SK-N-SH (cell line): ENCODE measurements around the gene ARAP2. TPM values are rescaled to one million over a fixed set of nuclear protein-coding genes. Genes with fewer than 3 reads are reported as not detected.

ENCODE experiments used
- CTCF ChIA-PET: fragments of 300-600, 350-600 bp; formaldehyde crosslinking; extraction: SDS; loops from one replicate; lab custom pipeline; 2021; lab: Yijun Ruan, JAX
- POLR2A ChIA-PET: fragments of 350-600 bp; sonication (Branson Sonifier 250); formaldehyde crosslinking; extraction: SDS; loops from one replicate; lab custom pipeline; 2020; ENCODE audit warnings: antibody characterized with exemption, inconsistent platforms; lab: Yijun Ruan, JAX
- DNase-seq: peaks from one replicate; pipeline ENCODE4 v3.0.0; 2012
- H2AFZ ChIP-seq: fragments of 200-600 bp; sonication (generic); 2 replicates; pipeline ENCODE4 v1.8.1; 2016; ENCODE audit warnings: antibody characterized with exemption, mild to moderate bottlenecking, low read depth
- H3F3A ChIP-seq: fragments of 200-600 bp; sonication (generic); replicated peaks from 2 replicates; pipeline ENCODE3; 2016; ENCODE audit warnings: antibody characterized with exemption, mild to moderate bottlenecking; ENCODE audit not compliant: insufficient read depth
- H3K27ac ChIP-seq, 2 experiments: fragments of 200-500 bp in 1 of 2; fragments of 200-600 bp in 1 of 2; sonication (Bioruptor generic) in 1 of 2; sonication (generic), shearing (Covaris generic) in 1 of 2; 2 replicates each; pipeline versions ENCODE4 v1.5.1 to v1.6.1; 2014 to 2016; ENCODE audit warnings: low read depth in 2 of 2, inconsistent platforms in 1 of 2, low read length in 1 of 2, mild to moderate bottlenecking in 1 of 2, mixed read lengths in 1 of 2
- H3K27me3 ChIP-seq: fragments of 200-600 bp; sonication (generic), shearing (Covaris generic); 2 replicates; pipeline ENCODE4 v1.6.1; 2016; ENCODE audit warnings: mixed run types; ENCODE audit not compliant: insufficient read depth
- H3K36me3 ChIP-seq, 2 experiments: fragments of 200-500 bp in 1 of 2; fragments of 200-600 bp in 1 of 2; sonication (Bioruptor generic) in 1 of 2; sonication (generic) in 1 of 2; replicated peaks in 1 of 2; 2 replicates each; pipeline versions ENCODE3 to v1.5.1; 2014 to 2016; ENCODE audit warnings: low read length in 1 of 2, mild to moderate bottlenecking in 1 of 2; ENCODE audit not compliant: insufficient read depth in 2 of 2, control insufficient read depth in 1 of 2
- H3K4me1 ChIP-seq, 2 experiments: fragments of 200-500 bp in 1 of 2; fragments of 200-600 bp in 1 of 2; sonication (Bioruptor generic) in 1 of 2; sonication (generic), shearing (Covaris generic) in 1 of 2; 2 replicates each; pipeline versions ENCODE4 v1.5.1 to v1.6.1; 2014 to 2016; ENCODE audit warnings: low read depth in 1 of 2, low read length in 1 of 2, mixed run types in 1 of 2; ENCODE audit not compliant: insufficient read depth in 2 of 2, control insufficient read depth in 1 of 2
- H3K4me2 ChIP-seq: fragments of 200-600 bp; sonication (generic), shearing (Covaris generic); 2 replicates; pipeline ENCODE4 v1.6.1; 2017; ENCODE audit warnings: mixed run types
- H3K4me3 ChIP-seq, 2 experiments: fragments of 200-500 bp in 1 of 2; fragments of 200-600 bp in 1 of 2; sonication (Bioruptor generic) in 1 of 2; sonication (generic), shearing (Covaris generic) in 1 of 2; 2 replicates each; pipeline versions ENCODE4 v1.5.1 to v1.8.1; 2014 to 2016; ENCODE audit warnings: low read depth in 2 of 2, inconsistent platforms in 1 of 2, low read length in 1 of 2, mild to moderate bottlenecking in 1 of 2, mixed read lengths in 1 of 2, moderate library complexity in 1 of 2
- H3K79me2 ChIP-seq: fragments of 200-600 bp; sonication (generic); 2 replicates; pipeline ENCODE4 v1.8.1; 2017; ENCODE audit warnings: mild to moderate bottlenecking; ENCODE audit not compliant: insufficient read depth
- H3K9ac ChIP-seq: fragments of 200-600 bp; sonication (generic); 2 replicates; pipeline ENCODE4 v1.6.1; 2017; ENCODE audit warnings: mixed run types
- H3K9me2 ChIP-seq: fragments of 200-600 bp; sonication (generic); 2 replicates; pipeline ENCODE4 v1.6.1; 2017; ENCODE audit warnings: mixed run types
- H3K9me3 ChIP-seq: fragments of 200-600 bp; sonication (generic); 2 replicates; pipeline ENCODE4 v1.6.1; 2017; ENCODE audit warnings: mixed run types, mild to moderate bottlenecking, moderate library complexity
- H4K20me1 ChIP-seq: fragments of 200-600 bp; sonication (generic); 2 replicates; pipeline ENCODE4 v1.6.1; 2017; ENCODE audit warnings: mild to moderate bottlenecking, mixed run types; ENCODE audit not compliant: insufficient read depth
- CHD2 ChIP-seq: fragments of 150-350 bp; IDR thresholded peaks from 2 replicates; pipeline ENCODE4 v1.6.1; 2018; ENCODE audit warnings: low read length; ENCODE audit not compliant: partially characterized antibody
- GABPA ChIP-seq: IDR thresholded peaks from 2 replicates; pipeline ENCODE4 v1.4.0; 2012; ENCODE audit warnings: low read depth, mild to moderate bottlenecking
- MXI1 ChIP-seq: IDR thresholded peaks from 2 replicates; pipeline ENCODE4 v1.6.1; 2012; ENCODE audit warnings: mild to moderate bottlenecking, low read depth, low read length, improper control_type of control experiment
- NFIC ChIP-seq: IDR thresholded peaks from 2 replicates; pipeline ENCODE4 v1.4.0; 2012; ENCODE audit warnings: borderline replicate concordance
- NRF1 ChIP-seq: IDR thresholded peaks from 2 replicates; pipeline ENCODE4 v1.6.1; 2012; ENCODE audit warnings: low read depth, mild to moderate bottlenecking, low read length
- RAD21 ChIP-seq: IDR thresholded peaks from 2 replicates; pipeline ENCODE4 v1.6.1; 2012; ENCODE audit warnings: mild to moderate bottlenecking, low read length
- RCOR1 ChIP-seq: fragments of 150-350 bp; IDR thresholded peaks from 2 replicates; pipeline ENCODE4 v1.6.1; 2017; ENCODE audit warnings: antibody characterized with exemption, low read length
- RFX5 ChIP-seq: IDR thresholded peaks from 2 replicates; pipeline ENCODE4 v1.6.1; 2012; ENCODE audit warnings: mild to moderate bottlenecking, improper control_type of control experiment, low read length
- SIN3A ChIP-seq: IDR thresholded peaks from 2 replicates; pipeline ENCODE4 v1.6.1; 2012; ENCODE audit warnings: low read depth, mild to moderate bottlenecking, low read length, moderate library complexity, borderline replicate concordance
- SMC3 ChIP-seq: IDR thresholded peaks from 2 replicates; pipeline ENCODE4 v1.6.1; 2012; ENCODE audit warnings: low read depth, low read length, improper control_type of control experiment
- TAF1 ChIP-seq: IDR thresholded peaks from 2 replicates; pipeline ENCODE4 v1.6.1; 2012; ENCODE audit warnings: low read depth, mild to moderate bottlenecking, low read length, moderate library complexity, borderline replicate concordance
- TCF12 ChIP-seq: IDR thresholded peaks from 2 replicates; pipeline ENCODE4 v1.4.0; 2012
- TEAD4 ChIP-seq: IDR thresholded peaks from 2 replicates; pipeline ENCODE4 v1.4.0; 2012; ENCODE audit warnings: mild to moderate bottlenecking, borderline replicate concordance; ENCODE audit not compliant: insufficient read depth
- YY1 ChIP-seq: IDR thresholded peaks from 2 replicates; pipeline ENCODE4 v1.4.0; 2012; ENCODE audit warnings: low read depth, mild to moderate bottlenecking
- WGBS: methylation state at CpG from one replicate; pipeline ENCODE4 v1.1.6; 2017; ENCODE audit warnings: low lambda C conversion rate; 5-methylcytosine and 5-hydroxymethylcytosine counted together
- polyA plus RNA-seq, 3 experiments: library from polyadenylated mRNA; depleted of rRNA; stranded (reverse); fragments of >200 nt; gene quantifications; 2 replicates each; pipeline ENCODE4 v1.2.3, GENCODE V29; 2012
- TF ChIP-seq, protein P1 (sequence below): IDR thresholded peaks from 2 replicates; pipeline ENCODE4 v1.6.1; 2012; ENCODE audit warnings: mild to moderate bottlenecking, low read depth, low read length, moderate library complexity
- TF ChIP-seq, protein P2 (sequence below): IDR thresholded peaks from 2 replicates; pipeline ENCODE4 v1.4.0; 2012; ENCODE audit warnings: low read depth
- TF ChIP-seq, protein P3 (sequence below): IDR thresholded peaks from 2 replicates; pipeline ENCODE4 v1.4.0; 2012; ENCODE audit warnings: low read depth, borderline replicate concordance
- TF ChIP-seq, protein P4 (sequence below): fragments of 150-350 bp; IDR thresholded peaks from 2 replicates; pipeline ENCODE4 v1.6.1; 2017; ENCODE audit warnings: antibody characterized with exemption, low read length, low read depth, borderline replicate concordance
- TF ChIP-seq, protein P5 (sequence below): IDR thresholded peaks from 2 replicates; pipeline ENCODE4; 2012

Gene ARAP2
- polyA plus RNA-seq, 1 of the 3 experiments (the other 2 are of a cell fraction) = not detected

DNA sequence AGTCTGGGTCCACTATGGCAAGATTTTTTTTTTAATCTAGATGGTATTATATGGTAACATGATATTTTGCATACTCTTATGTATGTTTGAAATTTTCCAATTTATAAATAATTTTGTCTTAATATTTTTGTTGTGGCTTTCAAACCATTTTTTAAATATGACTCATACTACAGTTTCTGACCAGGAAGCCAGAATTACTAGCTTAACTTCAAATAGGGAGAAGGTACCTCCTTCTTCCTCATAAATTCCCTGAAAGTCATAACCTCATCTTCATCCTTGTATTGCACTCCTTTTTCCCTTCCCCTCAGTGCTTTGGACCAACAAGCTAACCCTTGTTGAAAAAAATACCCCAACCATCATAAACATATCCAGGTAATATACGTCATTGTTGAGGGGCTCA, 21.6 kb downstream of the ARAP2 start:
- Histone ChIP-seq H3K27me3 (no peaks in the 10 kb centered on the region), H3K36me3 (no peaks in the 10 kb centered on the region), H3K9me2 (no peaks in the 10 kb centered on the region), H3K4me1 (no peaks in the 10 kb centered on the region), H3K9ac (no peak overlapping the region), H4K20me1 (no peaks in the 10 kb centered on the region), H3K27ac (no peak overlapping the region), H3K9me3 (no peaks in the 10 kb centered on the region), H3K79me2 (no peaks in the 10 kb centered on the region), H3F3A (no peaks in the 10 kb centered on the region), H2AFZ (0 out of 2 replicates have a peak overlapping the region, but pooled peaks have one; percentile 17), H3K4me2 (no peak overlapping the region)
- 5% methylated on average over 1 of the region's 1 CpG for WGBS
- CTCF ChIA-PET = no interaction called here
- no peak for DNase-seq
- POLR2A ChIA-PET = no interaction called here
- no peak for TF ChIP-seq RCOR1
- TF ChIP-seq, protein P1, sequence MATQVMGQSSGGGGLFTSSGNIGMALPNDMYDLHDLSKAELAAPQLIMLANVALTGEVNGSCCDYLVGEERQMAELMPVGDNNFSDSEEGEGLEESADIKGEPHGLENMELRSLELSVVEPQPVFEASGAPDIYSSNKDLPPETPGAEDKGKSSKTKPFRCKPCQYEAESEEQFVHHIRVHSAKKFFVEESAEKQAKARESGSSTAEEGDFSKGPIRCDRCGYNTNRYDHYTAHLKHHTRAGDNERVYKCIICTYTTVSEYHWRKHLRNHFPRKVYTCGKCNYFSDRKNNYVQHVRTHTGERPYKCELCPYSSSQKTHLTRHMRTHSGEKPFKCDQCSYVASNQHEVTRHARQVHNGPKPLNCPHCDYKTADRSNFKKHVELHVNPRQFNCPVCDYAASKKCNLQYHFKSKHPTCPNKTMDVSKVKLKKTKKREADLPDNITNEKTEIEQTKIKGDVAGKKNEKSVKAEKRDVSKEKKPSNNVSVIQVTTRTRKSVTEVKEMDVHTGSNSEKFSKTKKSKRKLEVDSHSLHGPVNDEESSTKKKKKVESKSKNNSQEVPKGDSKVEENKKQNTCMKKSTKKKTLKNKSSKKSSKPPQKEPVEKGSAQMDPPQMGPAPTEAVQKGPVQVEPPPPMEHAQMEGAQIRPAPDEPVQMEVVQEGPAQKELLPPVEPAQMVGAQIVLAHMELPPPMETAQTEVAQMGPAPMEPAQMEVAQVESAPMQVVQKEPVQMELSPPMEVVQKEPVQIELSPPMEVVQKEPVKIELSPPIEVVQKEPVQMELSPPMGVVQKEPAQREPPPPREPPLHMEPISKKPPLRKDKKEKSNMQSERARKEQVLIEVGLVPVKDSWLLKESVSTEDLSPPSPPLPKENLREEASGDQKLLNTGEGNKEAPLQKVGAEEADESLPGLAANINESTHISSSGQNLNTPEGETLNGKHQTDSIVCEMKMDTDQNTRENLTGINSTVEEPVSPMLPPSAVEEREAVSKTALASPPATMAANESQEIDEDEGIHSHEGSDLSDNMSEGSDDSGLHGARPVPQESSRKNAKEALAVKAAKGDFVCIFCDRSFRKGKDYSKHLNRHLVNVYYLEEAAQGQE = no peak
- TF ChIP-seq TEAD4 = no peak
- TF ChIP-seq, protein P2, sequence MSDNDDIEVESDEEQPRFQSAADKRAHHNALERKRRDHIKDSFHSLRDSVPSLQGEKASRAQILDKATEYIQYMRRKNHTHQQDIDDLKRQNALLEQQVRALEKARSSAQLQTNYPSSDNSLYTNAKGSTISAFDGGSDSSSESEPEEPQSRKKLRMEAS = no peak
- no peak for TF ChIP-seq YY1
- TF ChIP-seq CHD2 = no peak
- TF ChIP-seq NFIC = no peak
- TF ChIP-seq MXI1 = no peak
- no peak for TF ChIP-seq TAF1
- TF ChIP-seq RFX5 = no peak
- no peak for TF ChIP-seq NRF1
- TF ChIP-seq RAD21 = no peak
- TF ChIP-seq, protein P3, sequence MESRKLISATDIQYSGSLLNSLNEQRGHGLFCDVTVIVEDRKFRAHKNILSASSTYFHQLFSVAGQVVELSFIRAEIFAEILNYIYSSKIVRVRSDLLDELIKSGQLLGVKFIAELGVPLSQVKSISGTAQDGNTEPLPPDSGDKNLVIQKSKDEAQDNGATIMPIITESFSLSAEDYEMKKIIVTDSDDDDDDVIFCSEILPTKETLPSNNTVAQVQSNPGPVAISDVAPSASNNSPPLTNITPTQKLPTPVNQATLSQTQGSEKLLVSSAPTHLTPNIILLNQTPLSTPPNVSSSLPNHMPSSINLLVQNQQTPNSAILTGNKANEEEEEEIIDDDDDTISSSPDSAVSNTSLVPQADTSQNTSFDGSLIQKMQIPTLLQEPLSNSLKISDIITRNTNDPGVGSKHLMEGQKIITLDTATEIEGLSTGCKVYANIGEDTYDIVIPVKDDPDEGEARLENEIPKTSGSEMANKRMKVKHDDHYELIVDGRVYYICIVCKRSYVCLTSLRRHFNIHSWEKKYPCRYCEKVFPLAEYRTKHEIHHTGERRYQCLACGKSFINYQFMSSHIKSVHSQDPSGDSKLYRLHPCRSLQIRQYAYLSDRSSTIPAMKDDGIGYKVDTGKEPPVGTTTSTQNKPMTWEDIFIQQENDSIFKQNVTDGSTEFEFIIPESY = no peak
- TF ChIP-seq TCF12 = no peak
- TF ChIP-seq SIN3A = no peak
- TF ChIP-seq SMC3 = no peak
- TF ChIP-seq, protein P4, sequence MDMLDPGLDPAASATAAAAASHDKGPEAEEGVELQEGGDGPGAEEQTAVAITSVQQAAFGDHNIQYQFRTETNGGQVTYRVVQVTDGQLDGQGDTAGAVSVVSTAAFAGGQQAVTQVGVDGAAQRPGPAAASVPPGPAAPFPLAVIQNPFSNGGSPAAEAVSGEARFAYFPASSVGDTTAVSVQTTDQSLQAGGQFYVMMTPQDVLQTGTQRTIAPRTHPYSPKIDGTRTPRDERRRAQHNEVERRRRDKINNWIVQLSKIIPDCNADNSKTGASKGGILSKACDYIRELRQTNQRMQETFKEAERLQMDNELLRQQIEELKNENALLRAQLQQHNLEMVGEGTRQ = no peak
- TF ChIP-seq GABPA = no peak
- TF ChIP-seq, protein P5, sequence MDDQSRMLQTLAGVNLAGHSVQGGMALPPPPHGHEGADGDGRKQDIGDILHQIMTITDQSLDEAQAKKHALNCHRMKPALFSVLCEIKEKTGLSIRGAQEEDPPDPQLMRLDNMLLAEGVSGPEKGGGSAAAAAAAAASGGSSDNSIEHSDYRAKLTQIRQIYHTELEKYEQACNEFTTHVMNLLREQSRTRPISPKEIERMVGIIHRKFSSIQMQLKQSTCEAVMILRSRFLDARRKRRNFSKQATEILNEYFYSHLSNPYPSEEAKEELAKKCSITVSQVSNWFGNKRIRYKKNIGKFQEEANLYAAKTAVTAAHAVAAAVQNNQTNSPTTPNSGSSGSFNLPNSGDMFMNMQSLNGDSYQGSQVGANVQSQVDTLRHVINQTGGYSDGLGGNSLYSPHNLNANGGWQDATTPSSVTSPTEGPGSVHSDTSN = no peak
- TF ChIP-seq, all 33 proteins: peak for 0
- H3K4me3 ChIP-seq = no peak overlapping the region
